ENCODE results near the gene CHSY3.

Gene CHSY3

GRCh38 chr5:130102960-130103359 lies 198.7 kb downstream of the CHSY3 start:
- no peak for DNase-seq

DNA sequence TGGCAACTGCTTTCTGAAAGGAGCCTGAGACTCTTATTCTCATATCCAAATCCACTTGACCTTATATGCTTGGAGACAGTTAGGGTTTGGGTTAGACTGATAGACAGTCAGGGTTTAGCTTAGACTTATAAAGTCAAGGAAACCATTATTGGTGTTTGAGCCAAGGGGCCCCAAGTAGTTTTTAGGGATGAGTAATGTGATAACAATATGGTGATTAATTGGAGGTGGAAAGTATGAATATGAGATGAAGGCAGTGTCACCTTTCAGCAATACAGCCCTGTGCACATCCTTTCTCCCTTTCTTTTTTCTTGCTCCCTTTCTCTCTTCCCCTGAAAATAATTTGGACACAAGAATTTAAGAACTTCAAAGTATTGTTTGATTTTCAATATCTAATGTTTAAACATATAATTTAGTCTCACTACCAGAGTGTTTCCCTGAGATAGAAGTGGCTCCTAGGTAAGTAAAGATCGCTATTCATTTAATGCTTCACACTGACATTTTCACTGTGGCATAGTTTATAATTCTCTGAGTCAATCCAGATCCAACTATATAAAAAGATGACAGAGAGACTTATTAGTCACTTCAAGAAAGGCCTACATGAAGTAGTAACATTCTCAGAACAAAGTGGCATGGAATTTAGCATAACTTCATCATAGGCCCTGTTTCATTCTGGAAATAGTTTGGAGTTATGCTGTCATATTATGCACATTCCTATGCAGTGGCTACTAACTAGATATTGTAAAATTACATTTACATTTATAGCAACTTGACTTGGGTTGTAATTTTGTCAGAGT lies 200.8 kb downstream of the CHSY3 start:
- DNase-seq = no peak

GRCh38 chr5:130106480-130106879 lies 202.2 kb downstream of the CHSY3 start:
- DNase-seq = no peak

DNA sequence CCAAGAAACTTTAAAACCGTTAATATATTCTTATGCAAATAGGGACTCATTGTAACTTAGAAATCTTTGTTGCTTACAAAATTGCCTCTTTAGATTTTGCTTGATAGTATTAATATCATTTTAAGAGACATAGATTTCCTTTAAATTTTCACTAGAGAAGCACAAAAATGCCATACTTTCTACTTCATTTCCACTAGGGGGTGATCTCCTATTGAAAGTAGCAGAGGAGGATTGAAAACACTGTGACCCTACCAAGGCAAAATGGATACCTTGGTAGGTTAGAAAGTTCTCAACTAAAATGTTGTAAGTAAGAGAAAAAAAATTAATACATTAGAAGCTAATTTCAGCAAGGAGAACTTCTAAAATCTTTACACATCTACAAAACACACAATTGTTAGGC lies 204.9 kb downstream of the CHSY3 start:
- DNase-seq = peak in 1 of 2 donors; percentile 55

DNA sequence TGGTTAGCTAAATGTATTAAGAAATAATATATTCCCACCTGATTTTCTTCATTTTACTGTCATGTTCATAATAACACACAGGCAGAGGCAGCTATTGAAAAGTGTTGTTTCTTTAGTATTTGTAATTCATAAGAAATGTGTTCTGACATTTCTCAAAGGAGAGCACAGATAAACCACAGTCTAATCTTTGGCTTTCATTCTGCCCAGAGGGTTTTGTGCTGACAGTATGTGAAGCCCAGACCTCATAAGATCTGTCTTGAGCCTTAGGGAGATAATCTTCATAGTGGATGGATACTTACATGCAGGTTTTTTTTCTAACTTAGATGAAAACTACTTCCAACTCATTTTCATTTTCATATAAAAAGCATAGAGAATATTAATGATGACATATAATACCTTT lies 206.1 kb downstream of the CHSY3 start:
- no peak for DNase-seq

GRCh38 chr5:130111746-130112145 lies 207.5 kb downstream of the CHSY3 start:
- no peak for DNase-seq

GRCh38 chr5:130112246-130112645 lies 208.0 kb downstream of the CHSY3 start:
- no peak for DNase-seq

- DNase-seq = no peak
These were observed 211.4 kb downstream of the CHSY3 start for GRCh38 chr5:130115686-130116085.

DNA sequence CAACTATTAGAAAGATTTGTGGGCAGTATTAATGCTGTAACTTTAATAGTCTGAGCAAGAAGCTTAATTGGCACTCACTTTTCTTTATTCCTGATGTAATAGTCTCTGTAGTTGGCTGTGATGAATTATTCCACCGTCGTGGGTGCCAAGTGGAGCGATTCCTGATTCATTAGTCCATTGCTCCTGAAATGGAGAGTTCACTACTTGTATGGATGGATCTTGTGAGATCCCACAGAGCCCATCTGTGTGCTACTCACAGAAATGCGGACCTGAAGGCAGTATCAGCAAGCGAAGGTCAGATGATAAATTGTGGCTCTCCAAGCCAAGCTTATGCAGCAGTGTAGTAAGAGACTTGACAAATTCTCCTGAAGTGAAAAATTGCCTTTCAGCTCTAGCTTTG lies 212.2 kb downstream of the CHSY3 start:
- no peak for DNase-seq

DNA sequence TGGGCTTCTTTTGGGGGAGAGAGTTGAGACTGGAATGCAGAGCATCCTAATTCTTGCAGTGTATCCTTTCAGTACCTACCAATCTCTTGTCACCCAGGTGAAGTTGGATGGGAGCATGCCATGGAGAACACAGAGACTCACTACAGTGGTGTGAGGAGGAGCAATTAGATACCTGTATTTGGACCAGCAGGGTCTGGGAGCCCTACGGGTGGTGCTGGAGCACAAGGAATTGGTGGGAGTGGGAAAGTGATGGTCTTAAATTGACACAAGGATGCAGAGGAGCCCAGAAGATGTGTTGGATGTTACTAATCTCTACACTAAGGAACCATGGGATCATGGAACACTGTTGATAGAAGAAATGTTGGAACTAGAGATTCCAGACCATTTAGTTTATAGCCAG lies 212.7 kb downstream of the CHSY3 start:
- no peak for DNase-seq

DNA sequence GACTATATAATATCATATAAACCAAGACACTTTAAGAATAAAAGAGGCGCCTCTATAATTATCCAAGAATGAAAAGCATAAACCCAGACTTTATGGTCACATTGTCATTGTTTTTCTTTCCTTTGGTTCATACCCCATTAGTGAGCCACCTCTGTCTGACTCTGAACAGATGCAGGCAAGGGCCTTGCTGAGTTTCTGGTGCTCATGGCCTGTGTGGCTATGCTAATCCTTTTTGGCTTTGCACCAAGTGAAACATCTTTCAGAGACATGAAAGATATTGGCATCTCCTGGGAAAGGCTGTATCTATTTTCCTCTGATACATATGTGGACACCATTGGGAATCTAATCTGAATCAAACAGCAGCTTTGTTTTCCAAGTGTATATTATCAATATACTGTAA lies 222.5 kb downstream of the CHSY3 start:
- no peak for DNase-seq

DNA sequence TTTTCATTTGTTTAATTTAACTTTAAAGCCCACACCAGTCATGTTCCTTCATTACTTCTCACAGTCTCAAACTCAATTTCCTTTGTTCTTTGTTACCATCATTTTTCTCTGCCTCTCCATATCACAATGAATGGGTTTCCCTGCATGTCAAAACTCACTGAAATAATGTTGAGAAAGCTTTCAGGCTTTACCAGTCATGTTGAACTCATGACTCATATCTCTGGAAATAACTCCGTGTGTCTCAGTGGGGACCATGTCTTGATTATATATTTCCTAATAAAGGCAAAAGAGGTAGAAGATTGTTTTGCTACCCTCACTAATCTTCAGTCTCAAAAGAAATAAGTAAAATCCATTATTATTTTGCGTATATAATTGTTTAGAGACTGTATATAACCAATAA lies 231.2 kb downstream of the CHSY3 start:
- no peak for DNase-seq

DNA sequence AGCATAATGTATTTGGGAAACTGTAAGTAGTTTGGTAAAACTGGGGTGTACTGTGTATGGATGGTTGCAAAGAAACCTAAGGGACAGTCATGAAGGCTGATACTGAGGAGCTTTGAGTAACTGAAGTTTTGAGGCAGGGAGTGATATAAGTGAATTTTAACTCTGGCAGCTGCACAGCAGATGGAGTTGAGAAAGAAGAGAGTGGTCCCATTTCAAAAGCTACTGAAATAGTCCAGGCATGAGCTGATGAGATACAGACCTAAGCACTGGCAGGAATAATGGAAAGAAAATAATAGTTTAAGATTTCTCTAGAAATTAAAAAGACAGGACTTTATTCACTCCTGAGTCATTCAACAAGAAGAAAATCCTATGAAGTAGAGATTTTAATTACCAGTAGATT lies 232.0 kb downstream of the CHSY3 start:
- no peak for DNase-seq

DNA sequence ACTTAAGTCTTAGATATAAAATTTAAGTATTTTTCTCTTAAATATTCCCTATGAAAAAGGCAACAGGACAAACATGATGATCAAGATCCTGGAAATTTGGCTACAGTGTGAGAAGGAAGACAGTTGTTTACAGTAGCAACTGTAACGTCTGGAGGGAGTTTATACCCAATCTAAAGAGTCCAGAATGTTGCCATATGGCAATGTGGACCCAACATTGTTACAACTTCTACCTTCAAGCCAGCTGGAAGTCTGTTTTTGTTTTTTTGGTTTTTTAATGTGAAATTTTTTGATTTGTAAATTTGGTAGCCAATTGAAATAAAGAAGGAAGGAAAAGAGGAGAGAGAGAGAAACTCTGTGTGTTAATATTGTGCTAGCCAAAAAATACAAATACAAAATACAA lies 233.4 kb downstream of the CHSY3 start:
- DNase-seq = no peak

- DNase-seq = no peak
These were observed 234.3 kb downstream of the CHSY3 start for GRCh38 chr5:130138406-130139045.

- peak in 1 of 2 donors; percentile 2 for DNase-seq
These were observed 237.5 kb downstream of the CHSY3 start for GRCh38 chr5:130141659-130142320.

DNA sequence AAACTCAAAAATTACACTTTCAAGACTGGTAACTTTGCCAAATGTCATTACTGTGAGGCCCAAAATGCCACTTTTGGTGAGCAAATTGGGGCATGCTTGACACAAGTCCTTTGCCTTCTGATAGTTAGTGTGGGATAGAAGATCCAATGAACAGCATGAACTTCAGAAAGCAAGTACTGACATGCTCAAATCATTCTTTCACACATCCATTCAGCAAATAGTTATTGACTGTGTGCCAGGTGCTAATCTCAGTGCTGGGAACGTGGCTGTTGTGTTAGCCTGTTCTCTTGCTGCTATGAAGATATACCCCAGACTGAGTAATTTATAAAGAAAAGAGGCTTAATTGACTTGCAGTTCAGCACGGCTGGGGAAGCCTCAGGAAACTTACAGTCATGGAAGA lies 247.0 kb downstream of the CHSY3 start:
- no peak for DNase-seq

GRCh38 chr5:130155345-130156011 lies 251.2 kb downstream of the CHSY3 start:
- DNase-seq = peak in 1 of 2 donors; percentile 30

GRCh38 chr5:130158036-130158435 lies 253.8 kb downstream of the CHSY3 start:
- DNase-seq = no peak

GRCh38 chr5:130159968-130160367 lies 255.7 kb downstream of the CHSY3 start:
- DNase-seq = peak in 1 of 2 donors; percentile 27

- DNase-seq = no peak
These were observed 260.7 kb downstream of the CHSY3 start for GRCh38 chr5:130164966-130165365.

DNA sequence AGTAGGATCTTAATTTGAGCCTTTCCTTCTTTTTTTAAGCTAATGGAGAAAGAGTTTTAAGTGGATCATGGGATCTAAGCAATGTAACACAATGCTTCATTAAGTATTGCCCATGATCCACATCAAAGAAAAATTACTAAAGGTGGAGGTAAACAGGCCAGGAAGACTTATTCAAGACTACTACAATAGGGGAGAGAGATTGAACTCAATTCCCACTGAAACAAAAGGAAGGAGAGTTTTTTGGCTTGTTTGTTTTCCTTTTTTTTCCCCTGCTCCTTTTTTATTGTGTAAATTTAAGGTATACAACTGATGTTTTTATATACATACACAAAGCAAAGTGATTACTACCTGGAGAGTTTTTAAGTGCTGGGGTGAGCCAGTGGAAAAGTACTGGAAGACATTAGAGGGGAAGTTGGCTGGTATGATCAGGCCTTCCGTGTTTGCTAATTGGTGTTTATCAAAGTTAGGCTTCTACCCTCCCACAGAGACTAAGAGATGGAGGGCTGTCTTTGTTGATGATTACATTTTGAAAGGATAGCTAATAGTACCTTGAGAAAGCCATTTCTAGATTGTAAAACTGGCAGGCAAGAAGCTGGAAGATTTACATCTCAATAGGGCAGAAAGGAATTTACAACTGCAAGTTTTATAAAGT lies 262.7 kb downstream of the CHSY3 start:
- no peak for DNase-seq

- no peak for DNase-seq
These were observed 263.9 kb downstream of the CHSY3 start for GRCh38 chr5:130168211-130168610.

Data from hippocampal formation (tissue), 2 donors.